Measurements from ENCODE around the gene STK40.

STK40 gene

GRCh38 chr1:36306210-36306901, 79.4 kb downstream of the STK40 start, which contains the start of gene SH3D21:
Gene SH3D21 (plus strand): TSS chr1:36306368. CDS start chr1:36306421, 53 bp downstream.
- H3K27ac Mint-ChIP-seq = peak within 1 kb of the TSS; percentile 80
- H3K9me3 Mint-ChIP-seq = no peaks in the 10 kb centered on the region
- peaks cover 56% of the 10 kb centered on the region for H3K4me1 Mint-ChIP-seq
- ATAC-seq = peak; percentile 31
- H3K36me3 Mint-ChIP-seq (ENCODE audit: low read depth) = peaks cover 32% of the 10 kb centered on the region
- H3K27me3 Mint-ChIP-seq = no peaks in the 10 kb centered on the region
- DNase-seq = peak; percentile 57
- peak within 1 kb of the TSS; percentile 90 for H3K4me3 Mint-ChIP-seq

- Mint-ChIP-seq H3K4me1 (peaks cover 61% of the 10 kb centered on the region), H3K27me3 (no peaks in the 10 kb centered on the region), H3K27ac (peak overlapping the region; percentile 80), H3K4me3 (peak overlapping the region; percentile 38), H3K9me3 (no peaks in the 10 kb centered on the region), H3K36me3 (ENCODE audit: low read depth) (peaks cover 37% of the 10 kb centered on the region)
- no peak for DNase-seq
- ATAC-seq = no peak
These were observed 79.9 kb downstream of the STK40 start for GRCh38 chr1:36305915-36306209.

- no peaks in the 10 kb centered on the region for H3K27me3 Mint-ChIP-seq
- H3K9me3 Mint-ChIP-seq = no peaks in the 10 kb centered on the region
- peak overlapping the region; percentile 80 for H3K27ac Mint-ChIP-seq
- DNase-seq (peak; percentile 51), ATAC-seq (peak; percentile 33)
- peak overlapping the region; percentile 38 for H3K4me3 Mint-ChIP-seq
- H3K36me3 Mint-ChIP-seq (ENCODE audit: low read depth) = peaks cover 40% of the 10 kb centered on the region
- peaks cover 66% of the 10 kb centered on the region for H3K4me1 Mint-ChIP-seq
These were observed 80.5 kb downstream of the STK40 start for GRCh38 chr1:36304970-36305914.

DNA sequence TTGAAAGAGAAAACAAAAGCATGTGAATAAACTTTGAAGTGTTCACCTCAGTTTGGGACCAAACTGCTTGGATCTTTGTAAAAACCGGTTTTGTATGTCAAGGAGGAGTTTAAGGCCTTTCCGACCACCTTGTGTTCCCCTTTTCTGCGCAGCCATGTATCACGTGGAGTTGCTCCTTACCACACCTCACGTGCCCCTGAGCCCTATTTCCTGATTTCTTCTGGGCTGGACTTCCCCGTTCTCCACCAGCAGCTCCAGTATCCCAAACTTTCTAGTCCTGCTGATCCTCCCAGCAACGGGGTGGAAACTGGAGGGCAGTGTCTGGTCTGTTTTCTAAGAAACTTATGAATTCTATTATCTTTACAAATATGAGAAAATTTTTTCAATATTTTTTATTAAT, 81.2 kb downstream of the STK40 start:
- Mint-ChIP-seq H3K36me3 (ENCODE audit: low read depth) (peaks cover 40% of the 10 kb centered on the region), H3K27me3 (no peaks in the 10 kb centered on the region), H3K4me3 (peak overlapping the region; percentile 38), H3K4me1 (peaks cover 73% of the 10 kb centered on the region), H3K9me3 (no peaks in the 10 kb centered on the region), H3K27ac (peak overlapping the region; percentile 80)
- no peak for ATAC-seq
- DNase-seq = no peak

GRCh38 chr1:36303650-36304360, 81.9 kb downstream of the STK40 start:
- no peak overlapping the region for H3K4me3 Mint-ChIP-seq
- no peaks in the 10 kb centered on the region for H3K9me3 Mint-ChIP-seq
- no peaks in the 10 kb centered on the region for H3K27me3 Mint-ChIP-seq
- DNase-seq (no peak), ATAC-seq (no peak)
- H3K27ac Mint-ChIP-seq = peak overlapping the region; percentile 57
- H3K4me1 Mint-ChIP-seq = peaks cover 78% of the 10 kb centered on the region
- H3K36me3 Mint-ChIP-seq (ENCODE audit: low read depth) = peaks cover 44% of the 10 kb centered on the region

DNA sequence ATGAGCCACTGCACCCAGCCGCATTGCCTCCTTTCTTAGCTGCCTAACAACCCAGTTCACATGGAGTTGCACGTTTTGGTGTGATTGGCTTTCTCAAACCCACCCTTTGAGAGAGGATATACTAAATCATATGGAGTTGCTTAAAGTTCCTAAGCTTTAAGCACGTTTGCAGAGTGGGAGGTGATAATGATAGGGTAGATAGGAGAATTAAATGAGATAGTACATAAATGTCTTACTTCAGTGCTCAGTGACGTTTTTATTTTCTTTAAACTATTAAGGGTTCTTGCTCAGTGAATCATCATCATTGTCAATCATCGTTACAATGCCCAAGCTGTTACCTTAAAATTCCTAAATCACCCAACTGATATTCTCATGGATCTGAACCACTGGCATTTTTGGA, 82.5 kb downstream of the STK40 start:
- Mint-ChIP-seq H3K27ac (peak overlapping the region; percentile 57), H3K9me3 (no peaks in the 10 kb centered on the region), H3K4me1 (peaks cover 80% of the 10 kb centered on the region), H3K27me3 (no peaks in the 10 kb centered on the region), H3K4me3 (no peak overlapping the region), H3K36me3 (ENCODE audit: low read depth) (peaks cover 45% of the 10 kb centered on the region)
- DNase-seq (no peak), ATAC-seq (no peak)

DNA sequence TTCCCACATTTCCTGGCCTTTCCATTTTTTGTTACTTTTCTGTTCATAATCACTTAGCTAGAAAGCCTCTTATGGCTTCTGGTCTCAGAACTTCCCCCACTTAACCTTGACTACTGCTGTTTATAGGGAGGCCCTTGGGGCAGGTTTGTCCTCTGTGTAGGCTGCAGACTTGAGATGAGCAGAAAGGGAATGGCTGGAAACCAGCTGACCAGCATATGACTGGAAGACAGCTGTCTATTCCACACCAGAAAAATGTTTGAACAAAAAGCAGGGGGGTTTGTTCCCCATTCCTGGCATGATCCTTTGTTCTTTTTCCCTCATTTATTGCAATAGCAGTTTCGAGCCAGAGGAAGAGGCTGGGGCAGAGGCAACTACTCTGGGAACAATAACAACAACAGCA, 84.5 kb downstream of the STK40 start:
- H3K4me1 Mint-ChIP-seq = peaks cover 71% of the 10 kb centered on the region
- H3K9me3 Mint-ChIP-seq = no peaks in the 10 kb centered on the region
- H3K27ac Mint-ChIP-seq = peak overlapping the region; percentile 87

GRCh38 chr1:36300526-36300925, 85.2 kb downstream of the STK40 start:
- H3K4me1 Mint-ChIP-seq = peaks cover 66% of the 10 kb centered on the region
- no peak overlapping the region for H3K4me3 Mint-ChIP-seq

More for the DNA sequence above, 84.5 kb downstream of the STK40 start:
- Mint-ChIP-seq H3K27me3 (no peaks in the 10 kb centered on the region), H3K36me3 (ENCODE audit: low read depth) (peaks cover 55% of the 10 kb centered on the region), H3K4me3 (no peak overlapping the region)
- ATAC-seq = no peak
- DNase-seq = no peak

DNA sequence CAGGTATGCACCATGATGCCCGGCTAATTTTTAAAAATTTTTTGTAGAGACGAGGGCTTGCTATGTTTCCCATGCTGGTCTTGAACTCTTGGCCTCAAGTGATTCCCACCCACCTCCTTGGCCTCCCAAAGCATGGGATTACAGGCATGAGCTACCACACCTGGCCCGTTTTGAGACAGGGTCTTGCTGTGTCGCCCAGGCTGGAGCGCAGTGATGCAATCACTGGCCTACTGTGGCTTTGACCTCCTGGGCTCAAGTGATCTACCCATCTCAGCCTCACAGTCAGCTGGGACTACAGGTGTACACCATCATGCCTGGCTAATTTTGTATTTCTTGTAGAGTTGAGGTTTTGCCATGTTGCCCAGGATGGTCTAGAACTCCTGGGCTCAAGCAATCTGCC, 87.1 kb downstream of the STK40 start:
- peaks cover 64% of the 10 kb centered on the region for H3K36me3 Mint-ChIP-seq (ENCODE audit: low read depth)
- no peak for ATAC-seq
- peaks cover 48% of the 10 kb centered on the region for H3K4me1 Mint-ChIP-seq
- H3K27me3 Mint-ChIP-seq = no peaks in the 10 kb centered on the region
- peak overlapping the region; percentile 39 for H3K27ac Mint-ChIP-seq
- H3K4me3 Mint-ChIP-seq = no peak overlapping the region
- no peaks in the 10 kb centered on the region for H3K9me3 Mint-ChIP-seq
- DNase-seq = no peak

More at GRCh38 chr1:36300526-36300925, 85.2 kb downstream of the STK40 start:
- DNase-seq = no peak
- Mint-ChIP-seq H3K27me3 (no peaks in the 10 kb centered on the region), H3K9me3 (no peaks in the 10 kb centered on the region), H3K36me3 (ENCODE audit: low read depth) (peaks cover 59% of the 10 kb centered on the region), H3K27ac (peak overlapping the region; percentile 87)
- ATAC-seq = peak; percentile 74

- H3K27ac Mint-ChIP-seq = no peak overlapping the region
- no peaks in the 10 kb centered on the region for H3K27me3 Mint-ChIP-seq
- ATAC-seq (no peak), DNase-seq (no peak)
- H3K4me1 Mint-ChIP-seq = peaks cover 35% of the 10 kb centered on the region
- peaks cover 61% of the 10 kb centered on the region for H3K36me3 Mint-ChIP-seq (ENCODE audit: low read depth)
- no peak overlapping the region for H3K4me3 Mint-ChIP-seq
- H3K9me3 Mint-ChIP-seq = no peaks in the 10 kb centered on the region
These were observed 88.7 kb downstream of the STK40 start for GRCh38 chr1:36297062-36297461.

DNA sequence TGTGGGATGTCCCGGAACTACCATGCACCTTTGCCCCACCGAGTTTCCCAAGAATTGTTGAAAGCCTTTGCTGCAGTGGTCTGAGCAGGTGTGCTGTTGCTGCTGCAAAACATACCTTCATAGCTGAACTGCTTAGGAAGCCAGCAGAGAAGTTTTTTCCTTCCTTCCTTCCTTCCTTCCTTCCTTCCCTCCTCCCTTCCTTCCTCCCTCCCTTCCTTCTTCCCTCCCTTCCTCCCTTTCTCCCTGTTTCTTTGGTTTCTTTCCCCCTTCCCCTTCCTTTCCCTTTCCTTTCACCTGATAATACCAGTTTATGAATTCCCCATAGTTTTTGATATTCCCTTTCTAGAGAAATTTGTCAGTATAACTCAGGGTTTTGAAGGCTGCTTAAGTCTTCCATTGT, 90.3 kb downstream of the STK40 start:
- no peak overlapping the region for H3K4me3 Mint-ChIP-seq
- DNase-seq (no peak), ATAC-seq (no peak)
- H3K4me1 Mint-ChIP-seq = peaks cover 18% of the 10 kb centered on the region
- H3K27ac Mint-ChIP-seq = no peak overlapping the region
- H3K27me3 Mint-ChIP-seq = no peaks in the 10 kb centered on the region
- peaks cover 57% of the 10 kb centered on the region for H3K36me3 Mint-ChIP-seq (ENCODE audit: low read depth)
- H3K9me3 Mint-ChIP-seq = no peaks in the 10 kb centered on the region

Data from activated naive CD8-positive, alpha-beta T cell treated with anti-CD3 and anti-CD28 coated beads, Interleukin-2, amount 50 U/mL, for 24 hours (primary cell).